Measurements from ENCODE around the gene UGT1A6.

GRCh38 chr2:233764264-233764663, 71.6 kb downstream of the UGT1A6 start:
- no peak for TF ChIP-seq CTCF (IDR thresholded peaks at IDR 0.05)
- TF ChIP-seq POLR2A (IDR thresholded peaks at IDR 0.05): peak; percentile 40

Measured in right lobe of liver (tissue), 4 donors.